Stimulated activated CD8-positive, alpha-beta memory T cell treated with anti-CD3 and anti-CD28 coated beads, Interleukin-7, amount 100 ng/mL, for 48 hours (primary cell): ENCODE results near the gene ATP1B3.
"Not testable (repeated sequence)": the region's sequence is repeated elsewhere in the genome, so short reads cannot be mapped to it uniquely, and the experiment has no call there.

Source experiments
- DNase-seq, 2 donors: peaks; one replicate each; pipeline ENCODE4 v3.0.0-alpha.2; 2020; ENCODE audit warnings: low read depth in 1 of 2; ENCODE audit errors: extremely low read depth in 1 of 2

ATP1B3 gene

GRCh38 chr3:141941093-141941492, 64.7 kb downstream of the ATP1B3 start:
- DNase-seq, result no peak

GRCh38 chr3:141942006-141942405, 65.6 kb downstream of the ATP1B3 start:
- no peak for DNase-seq

- no peak for DNase-seq
These were observed 69.5 kb downstream of the ATP1B3 start for GRCh38 chr3:141945726-141946485.

- no peak for DNase-seq
These were observed 73.0 kb downstream of the ATP1B3 start for GRCh38 chr3:141949399-141949798.

- no peak for DNase-seq
These were observed 73.5 kb downstream of the ATP1B3 start for GRCh38 chr3:141949972-141950371.

- DNase-seq, result no peak
These were observed 74.4 kb downstream of the ATP1B3 start for GRCh38 chr3:141950572-141951493.

GRCh38 chr3:141952611-141953010, 76.2 kb downstream of the ATP1B3 start:
- no peak for DNase-seq

GRCh38 chr3:141955175-141955574, 78.7 kb downstream of the ATP1B3 start:
- no peak for DNase-seq

GRCh38 chr3:141959589-141960554, 83.4 kb downstream of the ATP1B3 start:
- DNase-seq, result no peak

GRCh38 chr3:141960731-141961130, 84.3 kb downstream of the ATP1B3 start:
- DNase-seq, result no peak

- DNase-seq, result no peak
These were observed 86.9 kb downstream of the ATP1B3 start for GRCh38 chr3:141963301-141963700.

GRCh38 chr3:141965471-141965870, 89.0 kb downstream of the ATP1B3 start:
- no peak for DNase-seq

- DNase-seq, result no peak
These were observed 93.3 kb downstream of the ATP1B3 start for GRCh38 chr3:141969711-141970110.

GRCh38 chr3:141971571-141971970, 95.1 kb downstream of the ATP1B3 start:
- DNase-seq, result no peak

- no peak for DNase-seq
These were observed 96.0 kb downstream of the ATP1B3 start for GRCh38 chr3:141972399-141972798.

GRCh38 chr3:141974777-141975176, 98.3 kb downstream of the ATP1B3 start:
- DNase-seq, result not testable (repeated sequence)
